Measurements from ENCODE around the gene DDAH1.

The DDAH1 gene

DNA sequence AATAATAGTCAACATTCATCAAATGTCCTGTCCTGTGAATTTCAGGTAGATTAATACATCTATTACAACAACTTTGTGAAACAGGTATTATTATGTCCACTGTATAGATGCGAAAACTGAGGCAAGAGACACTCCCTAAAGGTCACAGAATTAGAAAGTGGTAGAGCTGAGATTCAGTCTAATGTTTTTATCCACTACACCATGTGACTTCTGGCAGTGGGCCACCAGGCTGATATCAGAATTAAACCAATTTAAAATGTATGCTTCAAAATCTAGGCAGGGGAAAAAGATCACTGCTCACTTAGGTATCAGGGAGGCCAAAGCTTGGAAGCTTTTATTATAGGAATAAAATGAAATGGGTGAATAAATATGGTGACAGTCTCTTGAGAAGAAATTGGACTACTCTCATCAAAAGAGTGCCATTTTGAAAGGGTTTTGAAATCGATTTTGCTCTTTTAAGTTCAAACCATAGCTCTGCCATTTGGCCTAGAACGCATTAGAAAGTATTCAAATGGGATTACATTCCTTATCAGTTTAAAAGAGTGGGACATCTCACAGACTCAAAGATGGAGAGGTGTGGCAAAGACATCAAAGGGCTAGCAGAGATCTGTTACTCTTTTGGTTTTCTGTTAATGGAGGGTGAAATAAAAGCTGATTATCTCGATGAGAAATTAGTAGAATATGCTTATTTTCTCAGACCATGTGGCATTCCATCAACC lies 1.9 kb downstream of the DDAH1 start:
- H4K20me1 ChIP-seq (ENCODE audit: insufficient read depth, low read length): no peaks in the 10 kb centered on the region
- no peaks in the 10 kb centered on the region for H3K4me1 ChIP-seq (ENCODE audit: insufficient read depth, low read length)
- H3K4me2 ChIP-seq (ENCODE audit: insufficient read depth, low read length): no peak overlapping the region
- ATAC-seq (ENCODE audit: insufficient read depth, low read depth) (no peak), DNase-seq (no peak)
- no peak overlapping the region for H3K27ac ChIP-seq (ENCODE audit: low read length)
- no peak for TF ChIP-seq EZH2 (IDR thresholded peaks at IDR 0.05; ENCODE audit: borderline replicate concordance, low read depth, low read length, severe bottlenecking)
- TF ChIP-seq, protein P1, sequence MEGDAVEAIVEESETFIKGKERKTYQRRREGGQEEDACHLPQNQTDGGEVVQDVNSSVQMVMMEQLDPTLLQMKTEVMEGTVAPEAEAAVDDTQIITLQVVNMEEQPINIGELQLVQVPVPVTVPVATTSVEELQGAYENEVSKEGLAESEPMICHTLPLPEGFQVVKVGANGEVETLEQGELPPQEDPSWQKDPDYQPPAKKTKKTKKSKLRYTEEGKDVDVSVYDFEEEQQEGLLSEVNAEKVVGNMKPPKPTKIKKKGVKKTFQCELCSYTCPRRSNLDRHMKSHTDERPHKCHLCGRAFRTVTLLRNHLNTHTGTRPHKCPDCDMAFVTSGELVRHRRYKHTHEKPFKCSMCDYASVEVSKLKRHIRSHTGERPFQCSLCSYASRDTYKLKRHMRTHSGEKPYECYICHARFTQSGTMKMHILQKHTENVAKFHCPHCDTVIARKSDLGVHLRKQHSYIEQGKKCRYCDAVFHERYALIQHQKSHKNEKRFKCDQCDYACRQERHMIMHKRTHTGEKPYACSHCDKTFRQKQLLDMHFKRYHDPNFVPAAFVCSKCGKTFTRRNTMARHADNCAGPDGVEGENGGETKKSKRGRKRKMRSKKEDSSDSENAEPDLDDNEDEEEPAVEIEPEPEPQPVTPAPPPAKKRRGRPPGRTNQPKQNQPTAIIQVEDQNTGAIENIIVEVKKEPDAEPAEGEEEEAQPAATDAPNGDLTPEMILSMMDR (IDR thresholded peaks at IDR 0.05; ENCODE audit: borderline replicate concordance, extremely low read depth, low read length, poor library complexity, severe bottlenecking): no peak
- H3K4me3 ChIP-seq (ENCODE audit: low read depth in 1 of 2, low read length in 2 of 2): no peak overlapping the region
- no peaks in the 10 kb centered on the region for H3K36me3 ChIP-seq (ENCODE audit: insufficient read depth, low read length)
- H2AFZ ChIP-seq (ENCODE audit: low read depth, low read length): no peak overlapping the region
- H3K79me2 ChIP-seq (ENCODE audit: insufficient read depth, low read length): no peaks in the 10 kb centered on the region
- H3K9ac ChIP-seq (ENCODE audit: low read depth, low read length): no peak overlapping the region
- no peaks in the 10 kb centered on the region for H3K9me3 ChIP-seq (ENCODE audit: insufficient read depth, low read length, severe bottlenecking)
- no peaks in the 10 kb centered on the region for H3K27me3 ChIP-seq (ENCODE audit: insufficient read depth, low read length, poor library complexity)

DNA sequence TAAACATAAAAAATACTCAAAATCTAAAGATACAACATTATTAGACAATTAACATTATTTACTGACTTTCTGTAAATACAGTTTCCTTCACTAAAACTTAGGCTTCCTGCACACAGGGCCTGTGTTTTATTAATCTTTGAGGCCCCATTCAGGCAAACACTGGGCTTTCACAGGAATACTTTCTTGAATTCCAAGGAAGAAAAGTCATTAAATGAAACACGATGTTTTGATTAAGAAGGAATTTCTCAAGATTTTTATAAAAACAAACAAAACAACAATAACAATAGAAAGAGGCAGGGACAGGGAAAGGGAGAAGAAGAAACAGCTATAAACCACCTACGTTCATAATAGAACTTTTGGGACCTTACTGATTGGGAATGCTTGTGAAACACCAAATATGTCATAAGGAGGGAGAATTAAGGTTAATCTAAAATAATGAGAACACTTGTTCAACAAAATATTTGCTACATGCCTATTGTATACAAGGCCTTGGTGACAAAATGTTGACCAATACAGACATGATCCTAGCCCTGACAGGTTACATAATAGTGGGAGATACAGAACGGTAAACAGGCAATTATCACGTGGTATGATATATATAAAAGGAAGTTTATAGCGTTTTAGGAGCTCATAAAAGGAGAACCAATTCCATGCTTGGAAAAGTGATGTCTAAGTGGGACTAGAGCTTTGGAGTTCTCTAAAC lies 3.6 kb downstream of the DDAH1 start:
- Histone ChIP-seq H3K79me2 (ENCODE audit: insufficient read depth, low read length) (no peaks in the 10 kb centered on the region), H4K20me1 (ENCODE audit: insufficient read depth, low read length) (no peaks in the 10 kb centered on the region), H3K4me1 (ENCODE audit: insufficient read depth, low read length) (no peaks in the 10 kb centered on the region), H2AFZ (ENCODE audit: low read depth, low read length) (no peak overlapping the region), H3K27me3 (ENCODE audit: insufficient read depth, low read length, poor library complexity) (no peaks in the 10 kb centered on the region), H3K9ac (ENCODE audit: low read depth, low read length) (no peak overlapping the region), H3K4me2 (ENCODE audit: insufficient read depth, low read length) (no peak overlapping the region), H3K27ac (ENCODE audit: low read length) (no peak overlapping the region), H3K9me3 (ENCODE audit: insufficient read depth, low read length, severe bottlenecking) (no peaks in the 10 kb centered on the region), H3K4me3 (ENCODE audit: low read depth in 1 of 2, low read length in 2 of 2) (no peak overlapping the region), H3K36me3 (ENCODE audit: insufficient read depth, low read length) (no peaks in the 10 kb centered on the region)
- no peak for DNase-seq
- ATAC-seq (ENCODE audit: insufficient read depth, low read depth): no peak
- no peak for TF ChIP-seq EZH2 (IDR thresholded peaks at IDR 0.05; ENCODE audit: borderline replicate concordance, low read depth, low read length, severe bottlenecking)
- TF ChIP-seq, protein P1 (IDR thresholded peaks at IDR 0.05; ENCODE audit: borderline replicate concordance, extremely low read depth, low read length, poor library complexity, severe bottlenecking): no peak

DNA sequence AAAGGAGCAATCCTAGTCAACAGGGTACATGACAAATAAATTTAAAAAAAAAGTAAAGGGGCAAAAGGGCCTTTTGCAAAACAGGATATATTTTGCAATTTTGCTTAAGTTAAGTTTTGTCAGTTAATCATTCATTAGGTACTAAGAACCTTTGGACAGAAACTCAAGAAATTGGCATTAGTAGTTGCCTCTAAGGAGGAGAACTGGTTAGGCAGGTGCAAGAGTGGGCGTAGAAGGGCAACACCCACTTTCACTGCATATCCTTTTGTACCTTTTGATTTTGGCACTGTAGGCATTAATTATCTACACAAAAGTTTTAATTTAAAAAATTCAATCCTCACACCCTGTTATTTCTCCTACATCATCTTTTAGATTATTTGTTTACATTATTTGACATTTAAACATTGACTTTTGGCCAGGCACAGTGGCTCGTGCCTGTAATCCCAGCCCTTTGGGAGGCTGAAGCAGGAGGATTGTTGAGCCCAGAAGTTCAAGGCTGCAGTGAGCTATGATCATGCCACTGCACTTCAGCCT lies 4.3 kb downstream of the DDAH1 start:
- H3K79me2 ChIP-seq (ENCODE audit: insufficient read depth, low read length): no peaks in the 10 kb centered on the region
- no peaks in the 10 kb centered on the region for H3K36me3 ChIP-seq (ENCODE audit: insufficient read depth, low read length)
- no peak overlapping the region for H3K27ac ChIP-seq (ENCODE audit: low read length)
- no peaks in the 10 kb centered on the region for H4K20me1 ChIP-seq (ENCODE audit: insufficient read depth, low read length)
- H3K9me3 ChIP-seq (ENCODE audit: insufficient read depth, low read length, severe bottlenecking): no peaks in the 10 kb centered on the region
- no peak overlapping the region for H3K9ac ChIP-seq (ENCODE audit: low read depth, low read length)
- no peaks in the 10 kb centered on the region for H3K4me1 ChIP-seq (ENCODE audit: insufficient read depth, low read length)
- H3K4me3 ChIP-seq (ENCODE audit: low read depth in 1 of 2, low read length in 2 of 2): no peak overlapping the region
- H3K4me2 ChIP-seq (ENCODE audit: insufficient read depth, low read length): no peak overlapping the region
- TF ChIP-seq EZH2 (IDR thresholded peaks at IDR 0.05; ENCODE audit: borderline replicate concordance, low read depth, low read length, severe bottlenecking): no peak
- TF ChIP-seq, protein P1 (IDR thresholded peaks at IDR 0.05; ENCODE audit: borderline replicate concordance, extremely low read depth, low read length, poor library complexity, severe bottlenecking): no peak
- DNase-seq: no peak
- no peak overlapping the region for H2AFZ ChIP-seq (ENCODE audit: low read depth, low read length)
- no peaks in the 10 kb centered on the region for H3K27me3 ChIP-seq (ENCODE audit: insufficient read depth, low read length, poor library complexity)
- no peak for ATAC-seq (ENCODE audit: insufficient read depth, low read depth)
